ENCODE data around the gene SLC17A7. TPM values are rescaled to one million over a fixed set of nuclear protein-coding genes. Genes with fewer than 3 reads are reported as not detected.

Gene SLC17A7
- total and polyA plus RNA-seq, 2 of the 13 experiments (the other 11 are each of a cell fraction or from before 2014, with no cell fraction given) = 0.32 TPM; not detected in 1

DNA sequence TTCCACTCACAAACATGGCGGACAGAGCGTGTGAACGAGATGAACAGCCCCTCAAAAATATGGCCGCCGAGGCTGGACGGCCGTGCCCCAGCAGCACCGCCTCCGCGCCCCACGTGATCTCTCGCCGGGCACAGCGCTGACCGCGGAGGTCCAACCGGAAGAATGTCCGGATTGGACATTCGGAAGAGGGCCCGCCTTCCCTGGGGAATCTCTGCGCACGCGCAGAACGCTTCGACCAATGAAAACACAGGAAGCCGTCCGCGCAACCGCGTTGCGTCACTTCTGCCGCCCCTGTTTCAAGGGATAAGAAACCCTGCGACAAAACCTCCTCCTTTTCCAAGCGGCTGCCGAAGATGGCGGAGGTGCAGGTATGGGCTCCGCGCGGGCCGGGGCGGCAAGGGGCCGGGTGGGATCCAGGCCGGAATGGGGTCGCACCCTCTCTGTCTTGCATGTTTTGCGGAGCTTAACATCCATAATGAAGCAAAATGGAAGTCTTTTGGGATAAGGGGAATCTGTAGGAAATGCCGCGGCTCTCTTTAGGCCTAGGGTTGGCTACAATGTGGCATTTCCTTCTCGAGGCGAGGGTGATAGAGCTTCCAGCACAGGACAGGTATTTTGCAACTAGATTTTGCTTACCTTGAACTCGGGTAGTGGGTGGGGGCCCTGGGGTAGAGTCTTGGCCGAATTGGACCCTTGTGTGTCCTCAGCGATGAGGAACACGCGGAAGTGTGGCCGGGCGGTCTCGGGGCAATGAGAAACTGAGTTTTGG lies 46.1 kb upstream of the SLC17A7 start, which contains the start of gene RPL13A (continued):
- TF ChIP-seq NONO (IDR thresholded peaks at IDR 0.05) (no peak), NONO (CRISPR knock-in tag; conservative IDR thresholded peaks at IDR 0.05) (peak; percentile 89), FOXP1 (IDR thresholded peaks at IDR 0.05) (no peak), FOXP1 (CRISPR knock-in tag; IDR thresholded peaks at IDR 0.05) (no peak), ZBTB2 (CRISPR knock-in tag; IDR thresholded peaks at IDR 0.05; ENCODE audit: low read depth) (0 out of 2 replicates have a peak, but pooled peaks have one; percentile 66), SETDB1 (CRISPR knock-in tag; IDR thresholded peaks at IDR 0.05; ENCODE audit: borderline replicate concordance) (no peak), POLR2G (IDR thresholded peaks at IDR 0.05; ENCODE audit: low read depth, low read length) (peak; percentile 100), CAMTA2 (CRISPR knock-in tag; IDR thresholded peaks at IDR 0.05; ENCODE audit: borderline replicate concordance) (peak; percentile 53; the same call in 1 of the 2 replicates), ZNF607 (CRISPR knock-in tag; IDR thresholded peaks at IDR 0.05; ENCODE audit: borderline replicate concordance) (peak; percentile 65), CSRNP1 (CRISPR knock-in tag; IDR thresholded peaks at IDR 0.05) (peak; percentile 31; the same call in 1 of the 2 replicates), MIXL1 (CRISPR knock-in tag; IDR thresholded peaks at IDR 0.05) (peak; percentile 13; the same call in 1 of the 2 replicates), ZFX (CRISPR knock-in tag; IDR thresholded peaks at IDR 0.05; ENCODE audit: low read depth) (peak; percentile 81; the same call in 1 of the 2 replicates), ZNF790 (CRISPR knock-in tag; IDR thresholded peaks at IDR 0.05; ENCODE audit: borderline replicate concordance) (peak; percentile 63; the same call in 1 of the 2 replicates), IRX3 (CRISPR knock-in tag; IDR thresholded peaks at IDR 0.05; ENCODE audit: borderline replicate concordance, low read depth) (0 out of 2 replicates have a peak, but pooled peaks have one; percentile 24), ZNF660 (CRISPR knock-in tag; IDR thresholded peaks at IDR 0.05; ENCODE audit: borderline replicate concordance, low read depth) (no peak), REXO4 (CRISPR knock-in tag; IDR thresholded peaks at IDR 0.05; ENCODE audit: borderline replicate concordance) (0 out of 2 replicates have a peak, but pooled peaks have one; percentile 50), ELF1 (CRISPR knock-in tag; IDR thresholded peaks at IDR 0.05) (peak; percentile 92), THAP11 (CRISPR knock-in tag; IDR thresholded peaks at IDR 0.05) (peak; percentile 94), JUN (CRISPR knock-in tag; IDR thresholded peaks at IDR 0.05) (no peak)
- TF ChIP-seq, protein P1, sequence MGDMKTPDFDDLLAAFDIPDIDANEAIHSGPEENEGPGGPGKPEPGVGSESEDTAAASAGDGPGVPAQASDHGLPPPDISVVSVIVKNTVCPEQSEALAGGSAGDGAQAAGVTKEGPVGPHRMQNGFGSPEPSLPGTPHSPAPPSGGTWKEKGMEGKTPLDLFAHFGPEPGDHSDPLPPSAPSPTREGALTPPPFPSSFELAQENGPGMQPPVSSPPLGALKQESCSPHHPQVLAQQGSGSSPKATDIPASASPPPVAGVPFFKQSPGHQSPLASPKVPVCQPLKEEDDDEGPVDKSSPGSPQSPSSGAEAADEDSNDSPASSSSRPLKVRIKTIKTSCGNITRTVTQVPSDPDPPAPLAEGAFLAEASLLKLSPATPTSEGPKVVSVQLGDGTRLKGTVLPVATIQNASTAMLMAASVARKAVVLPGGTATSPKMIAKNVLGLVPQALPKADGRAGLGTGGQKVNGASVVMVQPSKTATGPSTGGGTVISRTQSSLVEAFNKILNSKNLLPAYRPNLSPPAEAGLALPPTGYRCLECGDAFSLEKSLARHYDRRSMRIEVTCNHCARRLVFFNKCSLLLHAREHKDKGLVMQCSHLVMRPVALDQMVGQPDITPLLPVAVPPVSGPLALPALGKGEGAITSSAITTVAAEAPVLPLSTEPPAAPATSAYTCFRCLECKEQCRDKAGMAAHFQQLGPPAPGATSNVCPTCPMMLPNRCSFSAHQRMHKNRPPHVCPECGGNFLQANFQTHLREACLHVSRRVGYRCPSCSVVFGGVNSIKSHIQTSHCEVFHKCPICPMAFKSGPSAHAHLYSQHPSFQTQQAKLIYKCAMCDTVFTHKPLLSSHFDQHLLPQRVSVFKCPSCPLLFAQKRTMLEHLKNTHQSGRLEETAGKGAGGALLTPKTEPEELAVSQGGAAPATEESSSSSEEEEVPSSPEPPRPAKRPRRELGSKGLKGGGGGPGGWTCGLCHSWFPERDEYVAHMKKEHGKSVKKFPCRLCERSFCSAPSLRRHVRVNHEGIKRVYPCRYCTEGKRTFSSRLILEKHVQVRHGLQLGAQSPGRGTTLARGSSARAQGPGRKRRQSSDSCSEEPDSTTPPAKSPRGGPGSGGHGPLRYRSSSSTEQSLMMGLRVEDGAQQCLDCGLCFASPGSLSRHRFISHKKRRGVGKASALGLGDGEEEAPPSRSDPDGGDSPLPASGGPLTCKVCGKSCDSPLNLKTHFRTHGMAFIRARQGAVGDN (CRISPR knock-in tag; IDR thresholded peaks at IDR 0.05) = peak; percentile 79
- TF ChIP-seq, protein P2, sequence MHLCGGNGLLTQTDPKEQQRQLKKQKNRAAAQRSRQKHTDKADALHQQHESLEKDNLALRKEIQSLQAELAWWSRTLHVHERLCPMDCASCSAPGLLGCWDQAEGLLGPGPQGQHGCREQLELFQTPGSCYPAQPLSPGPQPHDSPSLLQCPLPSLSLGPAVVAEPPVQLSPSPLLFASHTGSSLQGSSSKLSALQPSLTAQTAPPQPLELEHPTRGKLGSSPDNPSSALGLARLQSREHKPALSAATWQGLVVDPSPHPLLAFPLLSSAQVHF (CRISPR knock-in tag; IDR thresholded peaks at IDR 0.05) = no peak
